ENCODE data around the gene ZEB2.

The ZEB2 gene

GRCh38 chr2:144426355-144426754 is 93.6 kb downstream of the ZEB2 start:
- no peak for DNase-seq (ENCODE audit: low read depth, low spot score)

DNA sequence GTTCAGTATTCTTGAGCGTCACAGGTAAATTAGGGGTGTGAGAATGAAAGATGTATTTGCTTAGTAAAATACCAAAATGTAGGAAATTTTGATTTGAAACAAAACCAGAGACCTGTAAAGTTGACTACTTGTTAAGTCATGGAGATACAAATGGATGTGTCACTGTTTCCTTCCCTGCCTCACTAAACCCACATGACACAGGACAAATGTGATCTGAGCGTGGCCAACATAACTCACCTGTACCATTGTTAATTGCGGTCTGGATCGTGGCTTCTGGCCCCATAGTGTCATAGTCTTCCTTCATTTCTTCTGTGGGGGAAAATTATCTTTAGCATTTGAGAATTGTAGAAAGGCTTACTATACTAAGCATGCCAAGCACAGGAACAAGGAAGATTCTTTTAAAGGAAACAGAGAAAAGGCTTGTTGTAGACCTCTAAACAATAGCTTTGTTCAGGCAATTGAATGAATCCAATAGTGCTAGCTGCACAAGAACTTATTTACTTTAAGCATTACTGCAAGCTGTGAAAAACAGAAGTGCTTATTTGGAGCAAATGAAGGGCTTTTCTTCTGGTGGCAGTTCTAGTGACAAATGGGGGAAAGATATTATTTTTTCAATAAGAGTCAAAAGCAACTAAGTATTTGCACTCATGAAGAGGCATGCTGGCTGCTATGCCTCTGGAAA is 95.2 kb downstream of the ZEB2 start:
- DNase-seq (ENCODE audit: low read depth, low spot score) = no peak

- DNase-seq (ENCODE audit: low read depth, low spot score) = no peak
Measured at GRCh38 chr2:144421606-144422510, 98.1 kb downstream of the ZEB2 start.

DNA sequence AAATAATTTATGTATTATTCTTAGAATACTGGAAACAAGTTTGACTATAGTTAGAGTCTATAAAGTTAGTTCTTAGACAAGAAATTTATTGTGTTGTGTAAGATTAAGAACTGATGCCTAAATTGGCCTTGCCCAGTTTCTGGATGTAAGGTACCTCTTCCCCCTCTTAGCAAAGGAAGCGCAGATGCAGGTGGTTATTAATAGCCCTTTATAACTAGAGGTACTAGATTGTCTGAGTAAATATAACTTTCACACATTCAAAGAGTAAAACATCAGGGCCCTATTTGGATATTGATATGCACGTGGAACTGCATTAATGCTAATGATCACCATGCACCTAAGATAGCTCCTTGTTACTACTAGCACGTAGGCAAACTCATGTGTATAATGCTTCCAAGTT is 100.7 kb downstream of the ZEB2 start:
- DNase-seq (ENCODE audit: low read depth, low spot score) = no peak

DNA sequence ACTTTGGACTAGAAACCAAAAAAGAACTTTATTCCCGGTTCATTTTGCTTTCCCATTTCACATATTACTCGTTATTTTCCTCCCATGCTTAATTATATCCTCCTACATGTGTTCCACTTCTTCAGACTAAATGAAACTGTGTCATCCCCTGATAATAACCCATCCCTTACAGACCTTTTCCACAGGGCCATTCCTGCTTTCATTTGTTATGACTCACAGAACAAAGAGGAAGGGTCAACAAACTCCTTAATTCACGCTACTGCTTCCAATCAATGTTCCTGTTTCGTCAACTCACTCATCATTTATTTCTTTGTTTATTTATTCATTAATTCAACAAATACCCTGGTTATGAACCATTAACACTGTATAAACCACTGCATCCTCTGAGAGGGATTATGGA is 104.5 kb downstream of the ZEB2 start:
- no peak for DNase-seq (ENCODE audit: low read depth, low spot score)

DNA sequence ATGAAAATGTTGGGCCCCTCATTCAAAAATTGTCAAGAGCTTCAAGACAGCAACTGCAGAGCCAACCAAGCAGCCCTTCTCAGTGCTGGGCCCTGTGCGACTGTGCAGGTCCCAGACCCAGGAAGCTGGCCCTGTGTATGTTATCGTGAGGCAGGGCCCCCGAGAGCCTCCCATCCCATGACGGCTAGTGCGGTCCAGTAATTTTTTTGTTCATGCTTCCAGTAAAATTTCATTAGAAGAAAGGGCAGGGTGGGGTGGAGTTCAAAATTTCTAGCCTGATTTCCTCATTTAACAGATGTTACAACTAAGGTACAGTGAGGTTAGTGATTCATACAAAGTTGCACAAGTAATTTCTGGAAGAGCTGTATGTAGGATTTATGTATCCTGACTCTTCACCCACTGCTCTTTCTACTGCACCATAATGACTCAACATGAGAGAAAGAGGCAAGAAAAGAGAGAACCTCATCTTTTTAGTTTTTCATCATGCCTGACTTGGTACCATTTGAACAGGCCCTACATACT is 105.5 kb downstream of the ZEB2 start:
- DNase-seq (ENCODE audit: low read depth, low spot score) = no peak

GRCh38 chr2:144412709-144413108 is 107.2 kb downstream of the ZEB2 start:
- no peak for DNase-seq (ENCODE audit: low read depth, low spot score)

GRCh38 chr2:144411473-144411872 is 108.4 kb downstream of the ZEB2 start:
- no peak for DNase-seq (ENCODE audit: low read depth, low spot score)

DNA sequence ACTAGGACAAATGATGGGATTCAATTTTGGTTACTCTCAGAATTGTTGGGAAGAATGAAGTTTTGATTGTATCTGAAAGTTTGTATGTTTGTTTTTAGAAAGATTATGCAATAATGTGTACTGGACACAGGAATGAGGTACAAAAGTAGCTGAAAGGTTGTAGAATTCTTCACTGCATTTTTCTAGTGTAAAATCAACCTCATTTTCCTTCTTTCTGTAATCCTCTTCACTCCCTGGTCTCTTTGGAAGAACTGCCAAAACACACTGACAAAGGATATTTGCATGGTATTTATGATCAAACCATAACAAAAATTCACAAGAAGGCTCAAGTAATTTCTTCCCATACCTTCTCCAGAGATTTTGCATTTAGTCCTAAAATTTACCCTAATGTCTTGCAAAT is 110.7 kb downstream of the ZEB2 start:
- DNase-seq (ENCODE audit: low read depth, low spot score) = no peak

DNA sequence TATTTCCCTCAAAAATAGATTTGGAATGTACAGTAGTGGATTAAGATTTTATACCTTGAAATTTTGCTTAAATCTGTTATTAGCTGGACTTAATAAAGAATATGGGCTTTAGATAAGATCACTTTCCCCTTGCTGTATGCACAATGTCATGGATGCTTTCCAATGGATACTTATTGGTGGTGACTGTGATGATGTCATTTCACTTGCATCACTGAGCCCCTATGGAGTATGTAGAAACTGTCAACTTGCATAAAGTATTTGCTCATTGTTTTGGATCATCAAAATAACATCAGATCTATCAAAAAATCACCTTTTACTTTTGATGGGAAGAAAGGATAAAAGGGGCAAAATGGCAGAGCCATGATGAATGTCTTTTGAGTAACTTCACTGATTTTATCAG is 112.7 kb downstream of the ZEB2 start:
- no peak for DNase-seq (ENCODE audit: low read depth, low spot score)

GRCh38 chr2:144405982-144406788 is 113.7 kb downstream of the ZEB2 start:
- no peak for DNase-seq (ENCODE audit: low read depth, low spot score)

DNA sequence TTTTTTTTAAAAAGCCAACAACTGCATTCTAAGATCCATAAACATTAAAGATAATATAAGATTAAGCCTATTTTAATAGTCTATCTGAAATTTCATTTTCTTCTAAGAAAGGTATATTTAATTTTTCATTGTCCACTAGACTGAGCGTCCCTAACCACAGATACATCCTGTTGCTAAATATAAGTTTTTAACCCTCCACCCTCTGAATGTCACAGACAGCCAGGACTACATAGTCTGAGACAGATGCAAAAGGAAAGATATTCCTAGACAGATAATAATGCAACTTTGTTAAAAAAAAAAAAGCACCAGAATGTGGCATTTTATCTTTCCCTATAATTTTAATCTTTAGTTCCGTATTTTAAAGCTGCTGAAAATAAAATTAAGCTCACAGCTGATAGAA is 114.6 kb downstream of the ZEB2 start:
- DNase-seq (ENCODE audit: low read depth, low spot score) = no peak

- no peak for DNase-seq (ENCODE audit: low read depth, low spot score)
Measured at GRCh38 chr2:144404586-144405314, 115.2 kb downstream of the ZEB2 start.

- DNase-seq (ENCODE audit: low read depth, low spot score) = no peak
Measured at GRCh38 chr2:144403933-144404332, 116.0 kb downstream of the ZEB2 start.

DNA sequence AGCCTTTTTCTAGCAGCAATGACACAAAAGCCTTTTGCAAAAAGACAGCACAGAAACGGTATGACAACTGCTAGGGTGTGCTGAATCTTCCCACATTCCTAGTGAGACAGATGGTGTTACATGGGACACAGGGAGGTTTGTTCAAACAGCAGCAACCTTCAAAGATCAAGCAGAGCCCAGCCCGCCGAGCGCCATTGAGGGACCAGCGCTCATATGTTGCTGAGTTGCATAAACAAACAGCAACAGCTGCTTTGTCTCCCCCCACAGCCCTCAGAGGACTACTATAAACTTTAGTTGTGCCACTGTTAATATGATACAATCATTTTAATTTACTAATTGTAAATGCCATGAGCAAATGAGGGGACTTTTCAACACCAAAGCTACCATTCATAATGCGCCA is 117.7 kb downstream of the ZEB2 start:
- DNase-seq (ENCODE audit: low read depth, low spot score) = no peak

GRCh38 chr2:144401036-144401435 is 118.9 kb downstream of the ZEB2 start:
- no peak for DNase-seq (ENCODE audit: low read depth, low spot score)

DNA sequence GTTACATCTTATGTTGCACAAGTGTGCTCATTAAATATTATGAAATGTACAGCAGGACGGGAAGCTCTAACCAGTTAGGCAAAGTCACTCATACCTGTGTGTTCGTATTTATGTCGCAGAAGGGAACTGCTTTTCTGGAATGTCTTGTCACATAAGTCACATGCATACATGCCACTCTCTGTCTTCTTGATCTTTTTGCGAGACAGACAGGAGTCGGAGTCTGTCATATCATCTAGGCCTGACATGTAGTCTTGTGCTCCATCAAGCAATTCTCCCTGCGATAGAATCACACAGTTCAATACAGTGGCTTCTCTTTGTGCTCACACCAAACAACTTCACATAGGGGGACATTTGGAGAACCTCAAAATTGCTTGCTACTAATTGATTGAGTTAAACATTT is 123.6 kb downstream of the ZEB2 start:
- no peak for DNase-seq (ENCODE audit: low read depth, low spot score)

GRCh38 chr2:144390424-144391020 is 129.4 kb downstream of the ZEB2 start:
- no peak for DNase-seq (ENCODE audit: low read depth, low spot score)

DNA sequence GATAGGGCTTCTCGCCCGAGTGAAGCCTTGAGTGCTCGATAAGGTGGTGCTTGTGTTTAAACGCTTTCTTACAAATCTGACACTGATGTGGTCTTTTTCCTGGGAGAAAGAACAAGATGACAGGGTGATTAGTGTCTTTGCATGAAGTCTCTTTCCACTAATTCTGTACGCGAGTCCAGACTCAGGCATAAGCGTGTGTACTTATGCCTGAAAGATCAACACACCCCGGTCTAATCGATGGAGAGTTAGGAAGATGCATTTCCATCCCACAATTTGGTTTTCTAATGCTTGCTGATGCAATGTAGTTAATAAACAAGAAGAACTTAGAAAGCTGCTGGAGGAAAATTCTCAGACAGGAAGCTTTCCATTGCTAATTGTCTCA is 130.0 kb downstream of the ZEB2 start:
- no peak for DNase-seq (ENCODE audit: low read depth, low spot score)

DNA sequence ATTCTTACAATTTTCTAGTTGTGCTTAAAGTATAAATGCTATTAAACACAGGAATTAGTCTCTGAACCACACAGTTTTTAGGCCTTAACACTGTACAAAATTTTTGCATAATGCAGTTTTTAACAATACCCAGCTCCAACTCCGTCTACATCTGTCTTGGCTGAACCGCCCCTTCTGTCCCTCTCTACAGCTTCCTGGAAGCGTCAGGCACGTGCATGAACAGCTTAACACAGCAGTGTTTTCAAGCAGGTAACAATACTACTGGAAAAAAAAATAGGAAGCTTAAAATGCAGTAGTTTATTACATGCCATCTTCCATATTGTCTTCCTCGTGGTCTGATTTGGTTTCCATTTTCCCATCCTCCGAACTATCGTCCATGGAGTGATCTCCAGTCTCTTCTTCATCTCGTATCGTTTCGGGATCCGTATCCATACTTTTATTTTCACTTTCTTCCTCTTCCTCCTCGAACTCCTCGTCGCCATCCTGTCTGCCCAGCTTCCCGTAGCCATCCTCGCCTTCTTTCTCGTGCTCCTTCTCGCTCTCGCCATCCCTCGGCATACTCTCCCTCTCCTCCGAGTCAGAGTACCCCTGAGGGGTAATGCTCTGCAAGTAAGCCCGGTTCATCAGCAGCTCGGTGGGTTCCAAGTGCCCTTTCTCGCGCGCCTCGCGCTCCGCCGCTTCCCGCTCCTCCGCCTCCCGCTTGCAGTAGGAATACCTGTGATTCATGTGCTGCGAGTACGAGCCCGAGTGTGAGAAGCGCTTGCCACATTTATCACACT is 130.6 kb downstream of the ZEB2 start:
- DNase-seq (ENCODE audit: low read depth, low spot score) = peak; percentile 7

Measured in iPS DF 19.7 (cell line).